Ramos (cell line): ENCODE data around the gene SHISA5.
"Not testable (repeated sequence)": the region's sequence is repeated elsewhere in the genome, so short reads cannot be mapped to it uniquely, and the experiment has no call there.

Experiments
- in situ Hi-C: fragments of 300-500 bp; cut with MboI; formaldehyde crosslinking; loops from one replicate; pipeline ENCODE4 v1.14.3; 2022; ENCODE audit warnings: low sequenced_read_pairs; ENCODE audit not compliant: unreplicated experiment

The SHISA5 gene

GRCh38 chr3:48504051-48504946, at the start of gene SHISA5:
Gene SHISA5 (minus strand): TSS chr3:48504174. CDS start chr3:48504094, 80 bp downstream.
- in situ Hi-C loops = no loop called here

GRCh38 chr3:48553361-48553760, 49.4 kb upstream of the SHISA5 start:
- in situ Hi-C loops = no loop called here

GRCh38 chr3:48552111-48552951, 48.4 kb upstream of the SHISA5 start:
- in situ Hi-C loops = no loop called here

- in situ Hi-C loops = not testable (repeated sequence)
Measured at GRCh38 chr3:48551651-48552050, 47.7 kb upstream of the SHISA5 start.

DNA sequence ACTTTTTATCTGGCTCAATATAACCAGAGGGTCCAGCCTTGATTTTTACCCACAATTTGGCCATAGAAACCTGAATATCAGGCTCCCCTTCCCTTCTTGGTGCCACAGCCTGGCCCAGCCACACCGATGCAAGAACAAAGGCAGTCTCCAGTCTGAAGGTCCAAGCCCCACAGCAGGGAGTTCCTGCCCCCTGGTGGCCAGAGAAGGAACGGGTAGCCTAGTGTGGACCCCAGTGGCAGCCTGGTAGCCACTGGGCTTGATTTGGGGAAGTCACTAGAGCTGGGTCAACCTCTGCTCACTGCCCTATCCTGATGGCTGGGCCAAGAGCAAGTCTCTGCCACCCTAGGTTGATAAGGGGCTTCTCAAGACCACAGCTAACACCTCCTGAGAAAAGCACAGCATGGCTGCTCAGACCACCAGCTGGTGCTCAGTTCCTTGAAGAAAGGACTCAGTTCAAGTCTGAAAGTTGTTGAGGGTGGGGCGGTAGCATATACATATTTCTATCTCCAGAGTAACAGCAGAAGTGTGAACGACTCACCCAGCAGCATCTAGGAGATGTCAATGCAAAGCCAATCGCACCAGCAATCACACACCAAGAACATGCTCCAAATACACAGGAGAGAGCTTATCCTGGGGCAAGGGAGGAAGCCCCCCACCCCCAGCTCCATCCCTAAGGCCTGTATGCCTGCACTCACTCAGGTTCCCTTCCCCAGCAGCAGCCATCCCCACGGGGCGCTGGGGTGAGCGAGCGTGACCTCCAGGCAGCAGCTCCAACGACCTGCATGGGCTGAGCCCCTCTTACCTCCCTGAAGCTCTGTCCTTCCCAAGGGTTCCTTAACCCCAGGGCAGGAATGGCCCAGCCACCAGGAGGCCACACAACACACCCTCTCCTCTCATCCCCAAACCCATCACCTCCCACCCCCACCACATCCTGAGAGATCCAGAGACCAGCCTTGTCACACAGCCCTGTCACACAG, 45.0 kb upstream of the SHISA5 start:
- in situ Hi-C loops = loop anchor here (10.0 kb wide), 1 partner anchor 144 kb away; no protein-coding TSS in a partner anchor

DNA sequence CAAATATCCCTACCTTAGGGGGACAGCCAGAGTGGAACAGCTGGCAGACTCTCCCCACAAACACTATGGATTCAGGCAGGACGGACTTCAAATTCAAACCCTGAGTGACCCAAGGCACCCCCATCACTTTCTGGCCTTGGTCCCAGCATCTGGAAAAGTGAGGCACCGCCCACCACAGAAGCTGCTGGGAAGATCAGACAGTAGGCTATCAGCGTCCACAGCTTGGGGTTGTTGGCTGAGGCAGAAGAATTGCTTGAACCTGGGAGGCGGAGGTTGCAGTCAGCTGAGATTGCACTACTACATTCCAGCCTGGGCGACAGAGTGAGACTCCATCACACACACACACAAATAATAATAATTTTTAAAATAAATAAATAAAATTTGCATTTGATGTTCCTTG, 44.2 kb upstream of the SHISA5 start:
- in situ Hi-C loops = loop anchor here (10.0 kb wide), 1 partner anchor 143 kb away; no protein-coding TSS in a partner anchor

DNA sequence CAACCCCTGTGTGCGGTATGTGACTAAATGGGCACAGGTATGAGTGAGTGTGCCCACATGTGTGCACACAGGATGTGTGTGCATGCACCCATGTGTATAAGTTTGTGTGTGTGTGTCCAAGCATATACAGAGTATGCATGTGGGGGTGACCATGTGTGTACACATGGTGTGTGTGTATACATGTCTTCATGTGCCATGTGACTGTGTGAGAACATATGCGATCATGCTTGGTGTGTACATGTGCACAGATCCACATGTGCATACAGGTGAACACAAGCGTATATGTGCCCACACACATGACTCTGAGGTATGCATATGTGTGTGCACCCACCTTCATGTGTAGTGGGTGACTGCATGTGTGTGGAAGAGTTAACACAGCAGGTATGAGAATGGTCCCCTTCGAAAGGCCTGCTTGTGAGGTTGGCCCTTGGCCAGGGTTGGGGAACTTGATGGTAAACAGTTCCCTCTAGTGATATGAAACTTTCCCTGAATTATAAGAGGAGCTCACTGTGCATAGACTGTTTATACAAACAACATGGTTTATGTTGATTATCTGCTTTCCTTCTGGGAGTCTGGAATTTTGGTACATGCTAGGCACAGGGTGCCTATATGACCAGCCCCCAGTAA, 42.3 kb upstream of the SHISA5 start:
- in situ Hi-C loops = loop anchor here (10.0 kb wide), 1 partner anchor 142 kb away; no protein-coding TSS in a partner anchor

DNA sequence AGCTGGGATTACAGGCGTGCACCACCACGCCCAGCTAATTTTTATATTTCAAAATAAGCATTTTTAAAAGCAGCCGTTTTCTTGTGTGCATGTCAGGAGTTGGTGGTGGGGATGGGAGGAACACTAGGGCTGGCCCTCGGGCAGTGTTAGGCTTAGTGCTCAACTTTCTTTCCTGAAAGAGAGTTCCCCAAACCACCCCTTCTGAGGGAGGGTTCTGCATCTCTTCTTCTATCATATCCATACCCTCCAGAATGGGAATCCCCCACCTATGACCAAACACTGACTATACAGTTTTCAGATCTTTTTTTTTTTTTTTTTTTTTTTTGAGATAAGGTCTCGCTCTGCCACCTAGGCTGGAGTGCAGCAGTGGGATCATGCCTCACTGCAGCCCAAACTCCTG, 40.2 kb upstream of the SHISA5 start:
- in situ Hi-C loops = loop anchor here (10.0 kb wide), 1 partner anchor 139 kb away; no protein-coding TSS in a partner anchor

GRCh38 chr3:48543271-48543866, 39.4 kb upstream of the SHISA5 start:
- in situ Hi-C loops = loop anchor here (10.0 kb wide), 1 partner anchor 139 kb away; no protein-coding TSS in a partner anchor

DNA sequence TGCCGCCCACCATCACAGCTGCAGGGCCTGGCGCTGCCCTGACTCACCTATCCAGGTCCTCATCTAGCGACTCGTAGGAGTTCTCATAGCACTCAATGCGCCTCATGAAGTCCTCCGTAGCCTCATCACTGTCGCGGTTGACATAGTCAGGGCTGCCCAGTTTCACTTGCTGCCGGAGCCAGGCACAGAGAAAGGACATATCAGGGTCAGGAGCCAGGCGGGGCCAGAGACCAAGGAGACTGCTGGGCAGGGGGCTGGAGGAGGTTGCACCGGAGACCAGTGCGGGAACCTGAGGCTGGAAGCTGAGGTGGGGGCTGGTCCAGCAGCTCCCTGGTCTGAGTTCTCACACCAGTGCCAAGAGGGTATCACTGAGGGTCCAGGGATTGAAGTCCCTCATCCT, 34.5 kb upstream of the SHISA5 start:
- in situ Hi-C loops = no loop called here

- in situ Hi-C loops = no loop called here
Measured at GRCh38 chr3:48536785-48537184, 32.8 kb upstream of the SHISA5 start.

DNA sequence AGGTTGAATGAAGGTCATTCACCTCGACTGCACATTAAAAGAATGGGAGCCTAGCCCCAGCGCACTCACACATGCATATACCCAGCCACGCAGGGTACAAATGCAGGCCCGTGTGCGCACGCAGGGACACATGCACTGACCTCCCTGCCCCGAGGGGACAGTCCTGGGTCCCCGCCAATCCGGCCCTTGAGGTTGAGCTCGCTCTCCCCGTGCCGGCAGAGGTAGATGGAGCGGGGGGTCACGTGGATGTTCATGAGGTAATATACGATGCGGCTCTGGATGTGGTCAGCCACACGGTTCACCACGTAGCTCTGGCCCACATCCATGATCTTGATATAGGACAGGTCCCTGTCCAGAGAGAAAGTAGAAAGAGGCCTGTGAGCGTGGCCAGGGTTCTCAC, 32.1 kb upstream of the SHISA5 start:
- in situ Hi-C loops = no loop called here

GRCh38 chr3:48535578-48535977, 31.6 kb upstream of the SHISA5 start:
- in situ Hi-C loops = no loop called here

DNA sequence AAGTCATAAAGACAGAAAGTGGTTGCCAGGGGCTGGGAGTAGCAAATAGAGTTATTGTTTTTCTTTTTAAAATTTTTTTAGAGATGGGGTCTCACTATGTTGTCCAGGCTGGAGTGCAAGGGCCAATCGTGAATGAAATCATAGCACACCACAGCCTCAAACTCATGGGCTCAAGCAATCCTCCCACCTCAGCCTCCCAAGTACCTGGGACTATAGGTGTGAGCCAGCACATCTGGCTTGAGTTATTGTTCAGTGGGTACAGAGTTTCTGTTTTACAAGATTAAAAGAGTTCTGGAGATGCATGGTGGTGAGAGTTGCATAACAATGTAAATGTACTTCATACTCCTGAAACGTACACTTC, 29.0 kb upstream of the SHISA5 start:
- in situ Hi-C loops = no loop called here

GRCh38 chr3:48532271-48532976, 28.4 kb upstream of the SHISA5 start:
- in situ Hi-C loops = no loop called here

GRCh38 chr3:48530701-48531100, 26.7 kb upstream of the SHISA5 start:
- in situ Hi-C loops = not testable (repeated sequence)

DNA sequence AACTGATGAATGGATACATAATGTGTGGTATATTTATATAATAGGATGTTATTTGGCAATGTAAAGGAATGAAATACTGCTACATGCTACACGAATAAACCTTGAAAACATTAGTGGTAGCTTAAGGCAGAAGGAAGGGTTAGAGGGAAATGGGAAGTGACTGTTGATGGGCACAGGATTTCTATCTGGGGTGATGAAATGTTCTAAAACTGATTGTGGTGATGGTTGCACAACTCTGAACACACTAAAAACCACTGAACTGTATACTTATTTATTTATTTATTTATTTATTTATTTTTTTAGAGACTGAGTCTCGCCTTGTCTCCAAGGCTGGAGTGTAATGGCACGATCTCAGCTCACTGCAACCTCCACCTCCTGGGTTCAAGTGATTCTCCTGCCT, 24.8 kb upstream of the SHISA5 start:
- in situ Hi-C loops = no loop called here

DNA sequence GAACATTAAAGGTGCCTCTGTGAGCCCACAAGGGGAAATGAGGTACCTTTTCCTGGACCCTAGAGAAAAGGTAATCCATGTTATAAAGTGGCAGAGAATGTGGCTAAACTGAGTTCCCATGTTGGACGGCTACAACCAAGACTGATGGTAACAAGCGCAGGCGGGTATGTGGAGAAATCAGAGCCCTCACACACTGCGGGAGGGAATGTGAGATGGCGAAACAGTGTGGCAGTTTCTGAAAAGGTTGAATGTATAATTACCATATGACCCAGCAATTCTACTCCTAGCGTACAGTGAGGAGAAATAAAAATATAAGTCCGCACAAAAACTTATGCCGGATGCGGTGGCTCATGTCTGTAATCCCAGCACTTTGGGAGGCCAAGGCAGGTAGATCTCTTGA, 24.1 kb upstream of the SHISA5 start:
- in situ Hi-C loops = no loop called here
